ENCODE measurements around the gene LRRC3. TPM values are rescaled to one million over a fixed set of nuclear protein-coding genes. Genes with fewer than 3 reads are reported as not detected.

Gene LRRC3
- total RNA-seq, 4 donors from 2014 or later: 3.9 to 6.2 (median 4.7) TPM

GRCh38 chr21:44426663-44427191, 28.6 kb upstream of the LRRC3 start:
- TF ChIP-seq POLR2A (IDR thresholded peaks at IDR 0.05): no peak
- no peak for TF ChIP-seq CTCF (IDR thresholded peaks at IDR 0.05)
- no peak for TF ChIP-seq EP300 (IDR thresholded peaks at IDR 0.05)
- TF ChIP-seq POLR2AphosphoS5 (IDR thresholded peaks at IDR 0.05): no peak
- Histone ChIP-seq H3K36me3 (no peaks in the 10 kb centered on the region), H3K9me3 (peaks cover 12% of the 10 kb centered on the region), H3K4me3 (no peak overlapping the region), H3K4me1 (no peaks in the 10 kb centered on the region), H3K27ac (no peak overlapping the region), H3K27me3 (peaks cover 38% of the 10 kb centered on the region)
- peak; percentile 60 to 61 for DNase-seq (ENCODE audit: low spot score in 2 of 2)
- WGBS: no CpG with 5 or more reads among the region's 21 CpGs

GRCh38 chr21:44427241-44428120, 27.8 kb upstream of the LRRC3 start:
- Histone ChIP-seq H3K4me1 (no peaks in the 10 kb centered on the region), H3K27ac (no peak overlapping the region), H3K27me3 (peaks cover 38% of the 10 kb centered on the region), H3K9me3 (peaks cover 12% of the 10 kb centered on the region), H3K36me3 (no peaks in the 10 kb centered on the region), H3K4me3 (no peak overlapping the region)
- DNase-seq (ENCODE audit: low spot score in 2 of 2): peak; percentile 59 to 77
- 85% methylated on average over 21 of the region's 28 CpGs for WGBS
- TF ChIP-seq POLR2AphosphoS5 (IDR thresholded peaks at IDR 0.05) (no peak), EP300 (IDR thresholded peaks at IDR 0.05) (no peak), POLR2A (IDR thresholded peaks at IDR 0.05) (no peak), CTCF (IDR thresholded peaks at IDR 0.05) (no peak)

GRCh38 chr21:44428281-44428960, 26.9 kb upstream of the LRRC3 start:
- no peaks in the 10 kb centered on the region for H3K36me3 ChIP-seq
- H3K9me3 ChIP-seq: peaks cover 12% of the 10 kb centered on the region
- DNase-seq (ENCODE audit: low spot score in 2 of 2): peak in 1 of 2 donors; percentile 55
- 33% methylated on average over 3 of the region's 3 CpGs for WGBS
- no peak overlapping the region for H3K27ac ChIP-seq
- H3K4me3 ChIP-seq: no peak overlapping the region
- no peaks in the 10 kb centered on the region for H3K4me1 ChIP-seq
- H3K27me3 ChIP-seq: peaks cover 38% of the 10 kb centered on the region
- TF ChIP-seq CTCF (IDR thresholded peaks at IDR 0.05) (no peak), EP300 (IDR thresholded peaks at IDR 0.05) (no peak), POLR2A (IDR thresholded peaks at IDR 0.05) (no peak), POLR2AphosphoS5 (IDR thresholded peaks at IDR 0.05) (no peak)

GRCh38 chr21:44429894-44430293, 25.4 kb upstream of the LRRC3 start:
- no peak overlapping the region for H3K27ac ChIP-seq
- no peaks in the 10 kb centered on the region for H3K4me1 ChIP-seq
- 70% methylated on average over 1 of the region's 1 CpG for WGBS
- H3K36me3 ChIP-seq: no peaks in the 10 kb centered on the region
- TF ChIP-seq POLR2A (IDR thresholded peaks at IDR 0.05) (no peak), CTCF (IDR thresholded peaks at IDR 0.05) (no peak), EP300 (IDR thresholded peaks at IDR 0.05) (no peak), POLR2AphosphoS5 (IDR thresholded peaks at IDR 0.05) (no peak)
- no peak for DNase-seq (ENCODE audit: low spot score in 2 of 2)
- peaks cover 12% of the 10 kb centered on the region for H3K9me3 ChIP-seq
- peaks cover 28% of the 10 kb centered on the region for H3K27me3 ChIP-seq
- no peak overlapping the region for H3K4me3 ChIP-seq

- H3K36me3 ChIP-seq: no peaks in the 10 kb centered on the region
- peaks cover 12% of the 10 kb centered on the region for H3K9me3 ChIP-seq
- 93% methylated on average over 4 of the region's 4 CpGs for WGBS
- TF ChIP-seq EP300 (IDR thresholded peaks at IDR 0.05): no peak
- no peak for TF ChIP-seq POLR2AphosphoS5 (IDR thresholded peaks at IDR 0.05)
- TF ChIP-seq POLR2A (IDR thresholded peaks at IDR 0.05): no peak
- TF ChIP-seq CTCF (IDR thresholded peaks at IDR 0.05): no peak
- H3K27ac ChIP-seq: no peak overlapping the region
- H3K4me3 ChIP-seq: no peak overlapping the region
- no peaks in the 10 kb centered on the region for H3K4me1 ChIP-seq
- peak in 1 of 2 donors; percentile 52 for DNase-seq (ENCODE audit: low spot score in 2 of 2)
- peaks cover 22% of the 10 kb centered on the region for H3K27me3 ChIP-seq
Observed at GRCh38 chr21:44431300-44431699, 24.0 kb upstream of the LRRC3 start.

All from suprapubic skin (tissue), 4 donors.